IPS DF 19.7 (cell line): ENCODE results near the gene GLI3.

Experiments used
- DNase-seq: peaks from one replicate; pipeline ENCODE4 v3.0.0-alpha.2; 2013; ENCODE audit warnings: low read depth, low spot score

The GLI3 gene

GRCh38 chr7:42082144-42082543 is 154.9 kb downstream of the GLI3 start:
- DNase-seq: no peak

GRCh38 chr7:42081671-42082070 is 155.3 kb downstream of the GLI3 start:
- DNase-seq: no peak

GRCh38 chr7:42080841-42081586 is 156.0 kb downstream of the GLI3 start:
- DNase-seq: no peak

- DNase-seq: no peak
Measured at GRCh38 chr7:42077271-42078135, 159.5 kb downstream of the GLI3 start.

GRCh38 chr7:42076870-42077269 is 160.1 kb downstream of the GLI3 start:
- no peak for DNase-seq

GRCh38 chr7:42075418-42075817 is 161.6 kb downstream of the GLI3 start:
- no peak for DNase-seq

- DNase-seq: no peak
Measured at GRCh38 chr7:42074076-42074475, 162.9 kb downstream of the GLI3 start.

- DNase-seq: no peak
Measured at GRCh38 chr7:42071372-42072261, 165.4 kb downstream of the GLI3 start.

GRCh38 chr7:42070068-42070467 is 166.9 kb downstream of the GLI3 start:
- no peak for DNase-seq

- no peak for DNase-seq
Measured at GRCh38 chr7:42069590-42069989, 167.4 kb downstream of the GLI3 start.

GRCh38 chr7:42068554-42069280 is 168.3 kb downstream of the GLI3 start:
- DNase-seq: no peak

- DNase-seq: no peak
Measured at GRCh38 chr7:42065942-42066341, 171.1 kb downstream of the GLI3 start.

GRCh38 chr7:42065015-42065414 is 172.0 kb downstream of the GLI3 start:
- DNase-seq: no peak

GRCh38 chr7:42064534-42064933 is 172.5 kb downstream of the GLI3 start:
- DNase-seq: no peak

- no peak for DNase-seq
Measured at GRCh38 chr7:42059275-42059674, 177.7 kb downstream of the GLI3 start.

GRCh38 chr7:42057331-42057730 is 179.7 kb downstream of the GLI3 start:
- DNase-seq: no peak

- DNase-seq: no peak
Measured at GRCh38 chr7:42055171-42055570, 181.8 kb downstream of the GLI3 start.

- no peak for DNase-seq
Measured at GRCh38 chr7:42053834-42054233, 183.2 kb downstream of the GLI3 start.

GRCh38 chr7:42049761-42050160 is 187.2 kb downstream of the GLI3 start:
- no peak for DNase-seq

- DNase-seq: no peak
Measured at GRCh38 chr7:42046483-42046882, 190.5 kb downstream of the GLI3 start.

GRCh38 chr7:42045961-42046360 is 191.0 kb downstream of the GLI3 start:
- no peak for DNase-seq
